Measurements from ENCODE around the gene B4GALNT4.
"Not testable (repeated sequence)": the region's sequence is repeated elsewhere in the genome, so short reads cannot be mapped to it uniquely, and the experiment has no call there.

The B4GALNT4 gene

DNA sequence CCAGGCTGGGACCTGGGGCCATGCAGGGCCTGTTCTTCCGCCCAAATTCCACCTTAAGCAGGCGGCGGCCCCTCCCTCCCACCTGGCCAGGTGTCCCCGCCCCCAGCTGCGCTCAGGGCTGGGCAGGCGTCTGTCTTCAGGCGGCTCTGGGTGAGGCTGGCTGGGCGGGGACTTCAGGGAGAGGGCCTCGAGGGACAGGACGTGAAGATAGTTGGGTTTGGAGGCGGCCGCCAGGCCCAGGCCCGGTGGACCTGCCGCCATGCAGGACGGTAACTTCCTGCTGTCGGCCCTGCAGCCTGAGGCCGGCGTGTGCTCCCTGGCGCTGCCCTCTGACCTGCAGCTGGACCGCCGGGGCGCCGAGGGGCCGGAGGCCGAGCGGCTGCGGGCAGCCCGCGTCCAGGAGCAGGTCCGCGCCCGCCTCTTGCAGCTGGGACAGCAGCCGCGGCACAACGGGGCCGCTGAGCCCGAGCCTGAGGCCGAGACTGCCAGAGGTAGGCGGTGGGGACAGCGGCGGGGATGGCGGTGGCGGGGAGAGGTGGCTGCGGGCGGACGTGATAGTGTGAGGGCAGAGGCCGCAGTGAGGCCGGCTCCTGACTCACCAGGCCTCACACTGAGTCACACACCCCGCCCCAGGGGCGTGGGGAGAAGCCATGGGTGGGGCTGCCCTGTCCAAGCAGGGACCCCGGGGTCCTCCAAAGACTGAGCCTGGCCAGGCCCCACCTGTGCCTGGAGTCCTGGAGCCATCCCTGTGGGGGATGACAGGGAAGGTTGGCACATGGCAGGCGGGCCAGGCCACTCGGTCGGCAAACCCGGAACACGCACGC lies 24.9 kb downstream of the B4GALNT4 start, which contains the start of gene PKP3:
Gene PKP3 (plus strand): TSS at position 176 of the 824 bp plus-strand sequence. CDS start 84 bp downstream, at position 260.
- no peak for DNase-seq

DNA sequence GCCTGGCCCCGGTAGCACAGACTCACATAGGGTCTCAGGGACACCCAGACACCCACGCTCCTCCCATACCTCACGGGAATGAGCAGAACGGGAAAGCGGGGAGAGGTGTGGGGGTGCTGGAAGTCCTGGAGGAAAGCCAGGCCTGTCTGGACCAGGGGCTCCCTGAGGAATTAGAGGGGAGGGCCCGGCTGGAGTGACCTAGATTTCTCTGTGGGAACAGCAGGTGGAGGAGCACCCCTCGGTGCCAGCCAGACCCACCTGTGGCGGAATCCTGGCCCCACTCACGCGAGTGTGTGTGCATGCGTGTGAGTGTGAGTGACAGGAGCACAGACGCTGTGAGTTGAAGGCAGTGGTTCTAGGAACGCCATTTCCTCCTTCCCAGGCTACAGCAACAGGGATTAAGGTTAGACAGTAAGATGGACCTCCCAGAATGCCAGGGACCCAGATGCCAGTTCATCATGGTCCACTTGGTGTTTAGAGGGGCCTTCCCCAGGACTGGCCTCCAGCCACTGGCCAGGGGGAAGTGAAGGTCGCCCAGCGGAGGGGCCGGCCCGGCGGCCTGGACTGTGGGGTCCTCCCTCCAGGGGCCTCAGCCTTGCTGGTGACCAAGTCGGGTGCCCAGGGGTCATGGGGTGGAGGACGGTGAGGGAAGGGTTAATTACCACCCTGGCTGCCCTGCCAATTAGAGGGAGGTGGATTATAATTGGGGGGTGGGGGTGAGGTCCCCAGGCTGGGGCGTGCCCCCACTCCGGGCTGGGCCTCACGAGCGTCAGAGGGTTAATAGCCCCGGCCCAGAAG lies 25.8 kb downstream of the B4GALNT4 start:
- DNase-seq = no peak

DNA sequence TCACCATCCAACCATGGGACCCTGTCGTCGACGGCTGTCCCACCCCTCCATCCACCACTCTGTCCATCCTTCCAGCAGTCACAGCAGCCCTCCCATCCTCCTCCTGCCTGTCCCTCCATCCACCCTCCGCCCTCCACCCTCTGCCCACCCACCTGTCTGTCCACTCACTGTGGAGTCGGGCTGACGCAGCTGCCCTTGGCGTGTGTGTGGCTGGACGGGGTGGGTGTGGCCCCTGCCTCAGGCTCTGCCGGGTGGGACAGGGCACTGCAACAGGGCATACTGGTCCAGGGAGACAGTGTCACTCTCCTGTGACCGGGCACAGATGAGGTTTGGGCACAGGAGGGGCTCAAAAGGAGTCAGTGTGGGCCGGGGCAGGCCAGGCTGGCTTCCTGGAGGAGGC lies 26.6 kb downstream of the B4GALNT4 start:
- DNase-seq = no peak

DNA sequence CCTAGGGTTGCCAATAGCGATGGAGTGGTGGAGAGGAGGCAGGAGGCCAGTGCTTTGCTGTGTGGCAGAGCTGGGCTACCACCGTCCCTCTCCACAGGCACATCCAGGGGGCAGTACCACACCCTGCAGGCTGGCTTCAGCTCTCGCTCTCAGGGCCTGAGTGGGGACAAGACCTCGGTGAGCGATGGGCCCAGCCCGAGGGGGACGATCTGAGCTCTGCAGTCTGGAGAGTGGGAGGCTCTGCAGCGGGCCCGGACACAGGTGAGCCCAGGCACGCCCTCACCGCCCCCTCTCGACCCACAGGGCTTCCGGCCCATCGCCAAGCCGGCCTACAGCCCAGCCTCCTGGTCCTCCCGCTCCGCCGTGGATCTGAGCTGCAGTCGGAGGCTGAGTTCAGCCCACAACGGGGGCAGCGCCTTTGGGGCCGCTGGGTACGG lies 27.2 kb downstream of the B4GALNT4 start:
- DNase-seq = no peak

DNA sequence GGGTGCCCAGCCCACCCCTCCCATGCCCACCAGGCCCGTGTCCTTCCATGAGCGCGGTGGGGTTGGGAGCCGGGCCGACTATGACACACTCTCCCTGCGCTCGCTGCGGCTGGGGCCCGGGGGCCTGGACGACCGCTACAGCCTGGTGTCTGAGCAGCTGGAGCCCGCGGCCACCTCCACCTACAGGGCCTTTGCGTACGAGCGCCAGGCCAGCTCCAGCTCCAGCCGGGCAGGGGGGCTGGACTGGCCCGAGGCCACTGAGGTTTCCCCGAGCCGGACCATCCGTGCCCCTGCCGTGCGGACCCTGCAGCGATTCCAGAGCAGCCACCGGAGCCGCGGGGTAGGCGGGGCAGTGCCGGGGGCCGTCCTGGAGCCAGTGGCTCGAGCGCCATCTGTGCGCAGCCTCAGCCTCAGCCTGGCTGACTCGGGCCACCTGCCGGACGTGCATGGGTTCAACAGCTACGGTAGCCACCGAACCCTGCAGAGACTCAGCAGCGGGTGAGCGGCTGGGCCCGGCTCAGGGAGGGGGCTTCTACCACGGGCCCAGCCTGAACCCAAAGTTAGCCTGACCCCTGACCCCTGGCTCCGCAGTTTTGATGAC lies 27.7 kb downstream of the B4GALNT4 start:
- DNase-seq = peak; percentile 65

DNA sequence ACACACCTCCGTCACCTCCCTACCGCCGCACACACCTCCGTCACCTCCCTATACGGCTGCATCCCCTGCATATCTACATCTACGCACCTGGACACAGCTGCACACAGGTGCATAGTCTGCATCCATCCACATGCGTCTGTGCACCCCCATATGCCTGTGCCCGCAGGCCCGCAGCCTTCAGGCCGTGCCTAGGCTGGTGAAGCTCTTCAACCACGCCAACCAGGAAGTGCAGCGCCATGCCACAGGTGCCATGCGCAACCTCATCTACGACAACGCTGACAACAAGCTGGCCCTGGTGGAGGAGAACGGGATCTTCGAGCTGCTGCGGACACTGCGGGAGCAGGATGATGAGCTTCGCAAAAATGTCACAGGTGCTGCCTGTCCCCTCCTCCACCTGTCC lies 29.5 kb downstream of the B4GALNT4 start:
- no peak for DNase-seq

DNA sequence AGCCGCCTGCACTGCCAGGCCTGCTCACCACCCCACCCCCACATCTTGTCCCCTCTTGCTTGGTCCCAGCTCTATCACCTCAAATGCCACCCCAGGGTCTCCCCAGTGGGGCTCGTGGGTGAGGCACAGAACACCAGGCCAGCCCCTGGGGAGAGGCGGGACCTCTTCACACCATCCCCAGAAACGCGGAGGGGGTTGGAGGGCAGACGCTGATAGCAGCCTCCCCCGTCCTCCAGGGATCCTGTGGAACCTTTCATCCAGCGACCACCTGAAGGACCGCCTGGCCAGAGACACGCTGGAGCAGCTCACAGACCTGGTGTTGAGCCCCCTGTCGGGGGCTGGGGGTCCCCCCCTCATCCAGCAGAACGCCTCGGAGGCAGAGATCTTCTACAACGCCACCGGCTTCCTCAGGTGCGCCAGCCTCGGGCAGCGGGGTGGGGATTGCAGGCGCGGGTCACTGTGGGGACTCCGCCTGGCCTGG lies 30.5 kb downstream of the B4GALNT4 start:
- no peak for DNase-seq

DNA sequence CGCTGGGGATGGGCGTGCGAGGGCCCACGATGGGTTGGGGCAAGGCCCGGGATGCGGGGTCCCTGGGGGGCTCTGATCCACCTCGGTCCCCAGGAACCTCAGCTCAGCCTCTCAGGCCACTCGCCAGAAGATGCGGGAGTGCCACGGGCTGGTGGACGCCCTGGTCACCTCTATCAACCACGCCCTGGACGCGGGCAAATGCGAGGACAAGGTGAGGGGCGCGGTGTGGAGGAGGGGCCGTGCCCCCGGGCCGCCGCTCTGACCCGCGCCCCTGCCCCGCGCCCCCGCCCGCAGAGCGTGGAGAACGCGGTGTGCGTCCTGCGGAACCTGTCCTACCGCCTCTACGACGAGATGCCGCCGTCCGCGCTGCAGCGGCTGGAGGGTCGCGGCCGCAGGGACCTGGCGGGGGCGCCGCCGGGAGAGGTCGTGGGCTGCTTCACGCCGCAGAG lies 31.0 kb downstream of the B4GALNT4 start:
- no peak for DNase-seq

DNA sequence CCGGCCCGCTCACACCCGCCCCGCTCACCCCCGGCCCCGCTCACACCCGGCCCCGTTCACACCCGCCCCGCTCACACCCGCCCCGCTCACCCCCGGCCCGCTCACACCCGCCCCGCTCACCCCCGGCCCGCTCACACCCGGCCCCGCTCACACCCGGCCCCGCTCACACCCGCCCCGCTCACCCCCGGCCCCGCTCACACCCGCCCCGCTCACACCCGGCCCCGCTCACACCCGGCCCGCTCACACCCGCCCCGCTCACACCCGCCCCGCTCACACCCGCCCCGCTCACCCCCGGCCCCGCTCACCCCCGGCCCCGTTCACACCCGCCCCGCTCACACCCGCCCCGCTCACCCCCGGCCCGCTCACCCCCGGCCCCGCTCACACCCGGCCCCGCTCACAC lies 31.9 kb downstream of the B4GALNT4 start:
- DNase-seq = not testable (repeated sequence)

DNA sequence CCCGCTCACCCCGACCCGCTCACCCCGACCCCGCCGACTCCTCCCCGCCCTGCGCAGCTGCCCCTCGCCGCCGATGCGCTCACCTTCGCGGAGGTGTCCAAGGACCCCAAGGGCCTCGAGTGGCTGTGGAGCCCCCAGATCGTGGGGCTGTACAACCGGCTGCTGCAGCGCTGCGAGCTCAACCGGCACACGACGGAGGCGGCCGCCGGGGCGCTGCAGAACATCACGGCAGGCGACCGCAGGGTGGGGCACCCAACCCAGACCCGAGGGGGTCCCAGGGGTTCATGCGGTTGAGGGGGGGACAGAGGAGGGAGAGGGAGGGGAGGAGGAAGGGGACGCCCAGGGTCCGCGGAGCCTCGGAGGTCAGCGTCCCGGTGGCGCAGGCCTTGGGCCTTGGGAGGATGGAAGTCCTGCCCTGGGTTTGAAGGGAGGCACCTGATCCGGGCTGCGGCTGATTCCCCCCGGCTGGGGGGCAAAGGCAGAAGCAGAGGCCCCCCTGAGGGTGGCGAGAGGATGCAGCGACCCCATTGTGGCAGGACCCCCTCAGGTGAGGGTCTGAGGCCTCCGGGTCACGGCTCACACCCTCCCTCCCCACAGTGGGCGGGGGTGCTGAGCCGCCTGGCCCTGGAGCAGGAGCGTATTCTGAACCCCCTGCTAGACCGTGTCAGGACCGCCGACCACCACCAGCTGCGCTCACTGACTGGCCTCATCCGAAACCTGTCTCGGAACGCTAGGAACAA lies 33.9 kb downstream of the B4GALNT4 start:
- DNase-seq = no peak

DNA sequence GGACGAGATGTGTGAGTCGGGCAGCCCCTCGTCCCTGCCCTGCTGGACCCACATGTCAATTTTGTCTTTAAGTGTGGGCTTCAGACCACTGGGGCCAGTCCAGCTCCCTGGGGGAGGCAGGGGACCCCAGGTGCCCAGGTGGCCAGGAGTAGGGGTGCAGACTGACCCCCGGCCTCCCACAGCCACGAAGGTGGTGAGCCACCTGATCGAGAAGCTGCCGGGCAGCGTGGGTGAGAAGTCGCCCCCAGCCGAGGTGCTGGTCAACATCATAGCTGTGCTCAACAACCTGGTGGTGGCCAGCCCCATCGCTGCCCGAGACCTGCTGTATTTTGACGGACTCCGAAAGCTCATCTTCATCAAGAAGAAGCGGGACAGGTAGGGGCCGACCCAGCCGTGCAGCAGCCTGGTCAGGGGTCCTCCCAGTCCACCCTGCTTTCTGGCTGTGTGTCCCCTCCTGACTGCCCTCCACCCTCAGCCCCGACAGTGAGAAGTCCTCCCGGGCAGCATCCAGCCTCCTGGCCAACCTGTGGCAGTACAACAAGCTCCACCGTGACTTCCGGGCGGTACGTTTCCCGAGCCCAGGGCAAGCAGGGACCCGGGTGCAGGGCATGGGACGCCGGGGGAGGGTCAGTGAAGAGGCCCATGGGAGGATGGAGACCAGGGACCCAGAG lies 34.6 kb downstream of the B4GALNT4 start:
- DNase-seq = no peak

DNA sequence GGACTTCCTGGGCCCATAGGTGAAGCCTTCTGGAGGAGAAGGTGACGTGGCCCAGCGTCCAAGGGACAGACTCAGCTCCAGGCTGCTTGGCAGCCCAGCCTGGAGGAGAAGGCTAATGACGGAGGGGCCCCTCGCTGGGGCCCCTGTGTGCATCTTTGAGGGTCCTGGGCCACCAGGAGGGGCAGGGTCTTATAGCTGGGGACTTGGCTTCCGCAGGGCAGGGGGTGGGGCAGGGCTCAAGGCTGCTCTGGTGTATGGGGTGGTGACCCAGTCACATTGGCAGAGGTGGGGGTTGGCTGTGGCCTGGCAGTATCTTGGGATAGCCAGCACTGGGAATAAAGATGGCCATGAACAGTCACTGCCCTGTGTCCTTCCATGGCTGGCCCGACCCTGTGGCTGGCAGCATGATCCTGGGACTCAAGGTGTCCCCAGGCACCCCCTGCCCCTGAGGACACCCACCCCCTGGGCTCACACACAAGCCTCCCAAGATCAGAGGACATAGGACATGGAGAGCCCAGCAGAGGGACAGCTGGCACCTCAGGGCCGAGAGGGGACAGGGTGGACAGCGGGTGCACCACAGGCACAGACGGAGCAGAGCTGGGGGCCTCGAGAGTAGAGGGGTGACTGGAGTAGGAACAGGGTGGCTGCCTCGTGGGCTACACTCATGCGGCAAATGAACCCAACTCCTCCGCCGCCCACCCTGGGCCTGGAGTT lies 35.4 kb downstream of the B4GALNT4 start:
- DNase-seq = no peak

DNA sequence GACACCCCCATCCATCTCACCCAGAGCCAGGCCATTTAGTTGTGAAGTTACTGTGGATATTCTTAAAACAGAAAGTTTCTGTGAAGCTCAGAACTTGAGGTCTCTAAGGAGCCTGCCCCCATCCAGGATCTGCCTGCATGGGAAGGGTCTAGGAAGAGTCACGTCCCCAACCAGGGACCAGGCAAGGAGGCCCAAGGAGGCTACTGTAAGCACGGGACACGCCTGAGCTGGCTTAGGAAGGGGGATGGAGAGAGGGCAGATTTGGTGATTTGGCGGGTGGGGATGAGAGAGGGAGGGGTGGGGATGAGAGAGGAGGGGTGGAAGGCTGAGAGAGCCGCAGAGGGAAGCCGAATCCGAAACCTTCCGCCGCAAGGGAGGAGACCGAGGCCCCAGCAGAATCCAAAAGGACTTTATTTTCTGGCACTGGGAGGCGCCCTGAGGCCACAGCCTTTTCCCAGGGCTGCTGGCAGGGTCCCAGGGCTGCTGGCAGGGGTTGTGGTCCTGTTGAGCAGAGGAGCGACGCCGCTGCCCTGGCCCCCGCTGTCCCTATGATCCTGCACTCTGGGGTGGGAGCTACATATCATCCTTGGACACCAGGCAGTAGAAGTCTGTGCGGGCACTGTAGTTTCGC lies 36.1 kb downstream of the B4GALNT4 start:
- no peak for DNase-seq

DNA sequence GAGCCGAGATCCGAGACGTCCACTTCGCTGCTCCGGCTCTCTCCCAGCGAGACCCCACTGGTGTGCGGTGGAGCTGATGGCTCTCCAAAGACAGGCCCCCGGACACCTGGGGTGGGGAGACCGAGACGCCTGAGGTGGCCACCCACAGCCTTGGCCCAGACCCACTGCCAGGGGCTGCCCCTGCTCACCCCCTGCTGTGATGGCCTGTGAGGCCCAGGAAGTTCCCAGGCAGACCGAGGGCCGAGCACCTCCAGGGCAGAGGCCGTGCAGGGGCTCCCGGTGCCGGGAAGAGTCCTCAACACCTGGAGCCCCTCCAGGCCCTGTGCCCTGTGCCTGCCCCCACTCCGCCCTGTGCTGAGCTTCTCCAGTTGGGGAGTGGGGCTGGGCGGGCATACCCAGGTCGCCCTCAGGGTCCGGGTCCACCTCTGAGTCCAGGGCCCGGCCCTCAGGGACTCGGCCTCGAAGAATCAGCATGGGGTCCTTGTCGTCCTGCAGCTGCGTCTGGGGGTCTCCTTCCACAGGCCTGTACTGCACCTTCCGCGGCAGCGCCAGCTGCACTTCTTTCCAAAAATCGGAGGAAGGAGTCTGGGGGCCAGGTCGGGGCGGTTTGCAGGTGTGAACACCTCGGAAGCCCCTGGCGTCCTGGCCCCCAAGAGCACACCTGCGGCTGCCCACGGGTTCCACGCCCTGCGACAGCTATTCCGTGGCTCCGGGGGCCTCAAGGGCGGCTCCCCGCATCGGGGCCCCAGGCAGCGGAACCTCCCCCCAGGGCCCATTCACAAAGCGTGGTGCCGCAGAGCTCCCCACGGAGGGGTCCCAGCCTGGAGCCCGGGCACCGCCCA lies 36.9 kb downstream of the B4GALNT4 start:
- no peak for DNase-seq

DNA sequence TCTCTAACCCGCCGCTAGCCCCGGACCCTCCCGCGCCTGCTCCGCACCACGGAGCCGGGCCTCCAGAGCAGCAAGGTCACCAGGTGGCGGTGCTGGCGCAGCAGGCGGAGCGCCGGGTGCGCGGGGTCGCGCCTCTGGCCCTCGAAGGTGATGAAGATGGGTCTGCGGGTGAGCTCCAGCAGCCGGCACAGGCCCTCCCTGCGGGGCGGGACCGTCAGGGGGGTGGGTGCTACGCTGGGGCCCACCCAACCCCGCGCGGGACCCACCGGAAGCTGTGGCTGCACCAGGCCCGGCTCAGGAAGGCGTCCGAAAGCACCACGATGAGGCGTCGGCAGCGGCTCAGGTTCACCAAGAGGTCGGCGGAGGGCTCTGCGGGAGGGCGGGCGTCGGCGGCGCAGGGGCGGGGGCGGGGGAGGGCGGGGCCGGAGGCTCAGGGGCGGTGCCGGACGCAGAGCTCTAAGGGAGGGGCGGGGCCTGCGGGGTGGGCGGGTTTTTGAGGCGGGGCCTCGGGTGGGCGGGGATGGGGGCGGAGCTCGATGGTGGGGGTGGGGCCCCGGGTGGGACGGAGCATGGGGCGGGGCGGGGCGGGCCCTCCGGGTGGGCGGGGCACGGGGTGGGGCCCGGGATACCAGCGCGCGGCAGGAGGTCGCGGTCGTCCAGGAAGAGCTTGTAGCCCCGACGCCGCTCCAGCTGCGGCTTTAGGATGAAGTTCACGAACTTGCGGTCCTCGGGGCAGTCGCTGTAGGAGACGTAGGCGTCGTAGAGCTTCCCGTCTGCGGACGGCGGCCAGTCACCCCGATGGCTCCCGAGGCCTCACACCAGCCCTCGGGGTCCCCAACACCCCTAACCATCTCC lies 37.7 kb downstream of the B4GALNT4 start:
- peak; percentile 97 for DNase-seq

DNA sequence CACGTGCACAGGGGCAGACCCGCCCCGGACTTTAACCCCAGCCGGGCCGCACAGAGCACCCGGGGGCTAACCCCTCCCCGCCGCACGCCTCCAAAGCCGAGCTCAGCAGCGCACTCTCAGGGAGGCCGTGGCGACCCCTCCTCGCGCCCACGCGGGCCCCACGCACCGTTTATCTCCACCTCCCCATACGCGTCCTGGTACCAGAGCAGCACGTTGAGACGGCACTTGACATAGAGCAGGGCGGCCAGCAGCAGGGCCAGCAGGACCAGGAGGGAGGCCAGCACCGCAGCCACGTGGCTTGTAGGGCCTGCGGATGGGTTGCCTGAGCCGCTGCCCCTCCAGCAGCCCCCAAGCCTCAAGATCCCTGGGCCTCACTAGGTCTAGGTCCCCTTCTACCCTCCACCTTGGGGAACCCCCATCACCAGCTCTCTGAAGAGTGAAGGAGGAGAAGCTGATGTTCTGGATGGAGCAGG lies 38.4 kb downstream of the B4GALNT4 start:
- DNase-seq = no peak

DNA sequence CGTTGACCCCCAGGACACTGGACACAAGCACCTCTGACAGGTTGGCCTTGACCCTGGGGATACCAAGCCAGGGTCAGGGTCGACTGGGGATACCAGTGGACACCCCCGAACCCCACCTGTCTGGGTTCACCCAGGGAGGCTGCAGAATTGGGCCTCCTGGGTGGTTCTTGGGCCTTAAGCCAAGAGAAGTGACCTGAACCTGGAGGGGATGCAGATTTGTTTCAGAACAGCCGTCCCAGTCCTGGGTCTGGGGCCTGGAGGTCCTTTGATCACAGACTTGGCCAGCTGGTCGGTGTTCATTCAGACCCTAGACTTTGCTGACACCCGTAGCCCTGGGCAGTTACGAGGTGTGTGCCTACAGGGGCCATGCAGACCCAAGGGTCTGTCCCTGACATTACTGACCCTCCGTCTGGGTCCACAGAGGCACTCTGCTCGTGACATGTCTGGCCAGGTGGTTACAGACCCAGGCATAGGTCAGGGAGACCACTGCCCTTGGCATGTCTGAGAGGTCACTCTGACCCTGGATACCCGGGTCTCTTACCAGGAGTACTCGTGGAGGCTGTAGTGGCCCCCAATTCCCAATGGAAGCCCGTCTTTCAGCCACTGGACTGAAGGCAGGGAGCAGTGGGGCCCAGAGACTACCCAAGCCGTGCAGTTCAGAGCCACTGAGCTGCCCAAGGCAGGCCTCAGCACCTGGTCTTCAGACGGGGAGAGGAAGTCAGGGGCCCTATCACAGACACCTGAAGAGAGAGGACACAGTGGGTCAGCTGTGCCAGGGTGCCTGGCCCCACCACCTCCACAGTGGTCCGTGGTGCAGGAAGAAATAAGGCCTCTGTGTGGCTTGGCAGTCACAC lies 39.1 kb downstream of the B4GALNT4 start:
- DNase-seq = no peak

Data from CD4-positive, alpha-beta T cell treated with Interleukin-15 for 1 hour (primary cell).